GM19035 (cell line): ENCODE data around the gene ZNF281.

ENCODE experiments used
- ATAC-seq: cut with Tn5 transposase; IDR thresholded peaks from one replicate; pipeline ENCODE4 v1.9.1; 2021; ENCODE audit not compliant: unreplicated experiment

Gene ZNF281

DNA sequence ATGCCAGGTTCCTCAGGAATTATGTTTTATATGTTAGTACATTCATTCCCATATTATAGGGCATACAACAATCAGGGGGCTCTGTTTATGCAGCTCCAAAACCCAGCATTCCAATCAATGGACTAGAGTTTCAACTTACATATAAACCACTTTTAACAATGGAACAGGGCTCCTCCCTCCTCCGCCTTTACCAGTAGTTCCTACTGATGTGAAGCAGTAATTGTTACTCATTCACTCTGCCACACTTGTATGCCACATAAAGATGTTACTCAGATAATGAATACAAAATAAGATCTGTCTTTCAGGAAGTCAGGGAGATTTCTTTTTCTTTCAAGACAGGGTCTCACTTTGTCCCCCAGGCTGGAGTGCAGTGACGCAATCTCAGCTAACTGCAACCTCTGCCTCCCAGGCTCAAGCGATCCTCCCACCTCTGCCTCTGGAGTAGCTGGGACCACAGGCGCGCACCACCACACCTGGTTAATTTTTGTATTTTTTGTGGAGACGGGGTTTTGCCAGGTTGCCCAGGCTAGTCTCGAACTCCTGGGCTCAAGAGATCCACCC is 17.1 kb downstream of the ZNF281 start:
- no peak for ATAC-seq

- ATAC-seq = no peak
These were observed 18.1 kb downstream of the ZNF281 start for GRCh38 chr1:200391747-200392146.

- ATAC-seq = no peak
These were observed 21.0 kb downstream of the ZNF281 start for GRCh38 chr1:200388791-200389190.

DNA sequence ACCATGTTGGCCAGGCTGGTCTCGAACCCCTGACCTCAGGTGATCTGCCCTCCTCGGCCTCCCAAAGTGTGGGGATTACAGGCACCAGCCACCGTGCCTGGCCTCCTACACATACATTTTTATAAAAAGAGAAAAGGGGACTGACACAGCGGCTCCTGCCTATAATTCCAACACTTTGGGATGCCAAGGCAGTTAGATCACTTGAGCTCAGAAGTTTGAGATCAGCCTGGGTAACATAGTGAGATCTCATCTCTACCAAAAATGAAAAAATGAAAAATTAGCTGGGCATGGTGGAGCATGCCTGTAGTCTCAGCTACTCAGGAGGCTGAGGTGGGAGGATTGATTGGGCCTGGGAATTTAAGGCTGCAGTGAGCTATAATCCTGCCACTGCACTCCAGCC is 23.4 kb downstream of the ZNF281 start:
- no peak for ATAC-seq

DNA sequence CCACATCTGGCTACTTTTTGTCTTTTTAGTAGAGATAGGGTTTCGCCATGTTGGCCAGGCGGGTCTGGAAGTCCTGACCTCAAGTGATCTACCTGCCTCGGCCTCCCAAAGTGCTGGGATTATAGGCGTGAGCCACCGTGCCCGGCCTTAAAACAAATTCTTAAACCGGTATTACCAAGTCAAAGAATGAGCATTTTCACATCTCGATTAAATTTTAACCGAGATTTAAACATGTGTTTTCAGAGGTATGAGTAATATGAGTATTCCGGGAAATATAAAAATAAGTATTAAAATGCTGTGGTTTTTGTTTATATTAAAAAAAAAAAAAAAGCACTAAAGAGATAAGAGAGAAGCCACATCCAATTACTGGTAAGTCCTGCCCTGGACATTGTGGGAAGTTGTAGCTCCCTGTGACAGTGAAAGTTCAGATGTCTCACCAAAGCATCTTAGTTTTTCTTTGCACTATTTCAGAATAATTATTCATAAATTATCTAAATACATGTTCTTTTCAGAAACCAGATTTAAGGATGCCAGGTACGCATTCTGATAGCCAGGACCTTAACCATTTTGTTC is 24.9 kb downstream of the ZNF281 start:
- ATAC-seq = peak; percentile 52

DNA sequence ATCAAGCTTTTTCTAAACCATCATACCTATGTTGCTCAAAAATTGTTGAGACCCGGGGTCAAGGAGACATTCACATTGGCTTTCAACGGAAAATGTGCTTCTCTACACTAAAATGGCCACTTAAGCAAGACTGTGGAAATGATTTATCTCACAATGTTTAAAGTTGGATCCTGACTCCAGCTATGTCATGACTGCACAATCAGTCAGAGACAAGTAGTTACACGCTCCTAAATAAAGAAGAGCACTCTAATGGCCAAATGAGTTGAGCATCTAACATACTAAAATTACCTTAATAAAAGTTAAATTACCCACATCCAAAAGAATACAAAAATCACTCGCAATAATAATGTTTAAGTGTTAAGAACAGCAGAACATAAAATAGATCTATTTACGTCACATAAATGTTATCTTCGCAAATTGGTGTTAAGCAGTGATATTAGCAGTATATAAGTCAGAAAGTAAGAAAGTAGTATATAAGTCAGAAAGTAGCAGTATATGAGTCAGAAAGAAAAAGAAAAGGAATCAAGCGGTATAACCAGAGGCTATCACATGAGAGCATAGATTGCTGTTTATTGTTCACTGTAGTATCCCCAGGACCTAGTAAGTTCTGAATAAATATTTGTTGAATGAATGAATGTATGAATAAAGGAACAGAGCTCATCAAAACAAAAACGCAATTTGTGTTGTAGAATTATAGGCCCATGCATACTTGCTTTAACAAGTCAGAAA is 28.4 kb downstream of the ZNF281 start:
- ATAC-seq = no peak

DNA sequence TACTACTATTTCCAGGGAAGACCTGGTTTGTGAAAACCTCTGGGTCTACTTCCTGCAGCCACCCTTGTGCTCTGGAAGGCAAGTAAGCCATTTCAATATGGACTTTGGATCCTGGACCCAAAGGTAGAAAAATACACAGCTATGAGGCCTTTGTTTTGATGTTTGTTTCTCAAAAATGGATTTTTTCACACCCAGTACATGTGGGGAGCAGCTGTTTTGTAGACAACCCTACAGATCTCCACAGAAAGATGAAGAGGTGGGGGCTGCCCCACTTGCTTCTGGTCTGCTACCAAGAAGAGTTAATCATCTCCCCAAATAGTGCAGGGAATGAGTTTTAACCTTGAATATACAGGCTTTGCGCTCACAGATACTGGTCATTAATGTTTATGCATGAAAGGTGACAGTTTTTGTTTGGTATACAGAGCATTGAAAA is 29.2 kb downstream of the ZNF281 start:
- no peak for ATAC-seq

- ATAC-seq = no peak
These were observed 29.8 kb downstream of the ZNF281 start for GRCh38 chr1:200379940-200380588.

GRCh38 chr1:200379432-200379757 is 30.4 kb downstream of the ZNF281 start:
- no peak for ATAC-seq

DNA sequence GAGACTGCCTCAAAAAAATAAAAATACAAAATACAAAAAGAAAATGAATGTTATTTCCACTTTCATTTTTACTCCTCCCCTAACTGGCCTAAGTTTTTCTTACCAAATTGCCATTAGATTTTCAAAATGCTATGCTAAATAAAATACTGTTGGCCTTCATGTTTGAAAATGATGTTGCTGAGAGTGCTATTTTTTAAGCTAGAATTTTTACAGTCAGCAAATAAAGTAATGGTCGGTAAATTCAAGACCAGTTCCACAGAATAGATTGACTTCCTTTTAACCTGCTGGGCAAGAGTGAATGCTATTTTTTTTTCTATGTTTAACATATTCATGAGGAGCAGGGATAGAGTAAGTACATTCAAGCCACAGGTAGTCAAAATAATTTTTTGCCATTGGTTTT is 31.7 kb downstream of the ZNF281 start:
- ATAC-seq = no peak

DNA sequence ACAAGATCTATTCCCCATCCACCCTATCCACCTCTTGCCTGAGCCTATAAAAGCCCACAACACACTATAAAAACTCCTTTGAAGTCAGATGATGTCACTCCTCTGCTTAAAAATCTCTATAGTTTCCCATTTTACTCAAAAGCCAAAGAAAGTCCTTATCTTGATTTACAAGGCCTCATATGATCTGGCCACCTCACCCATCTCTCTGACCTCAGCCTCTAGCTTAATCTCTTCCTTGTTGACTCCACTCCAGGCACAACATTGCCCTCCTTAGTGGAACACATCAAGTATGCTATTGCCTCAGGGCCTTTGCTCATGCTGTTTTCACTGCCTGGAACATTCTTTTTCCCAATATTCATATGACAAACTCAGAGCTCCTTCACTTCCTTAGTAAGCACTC is 33.3 kb downstream of the ZNF281 start:
- ATAC-seq = no peak

- ATAC-seq = no peak
These were observed 35.1 kb downstream of the ZNF281 start for GRCh38 chr1:200374569-200375295.

DNA sequence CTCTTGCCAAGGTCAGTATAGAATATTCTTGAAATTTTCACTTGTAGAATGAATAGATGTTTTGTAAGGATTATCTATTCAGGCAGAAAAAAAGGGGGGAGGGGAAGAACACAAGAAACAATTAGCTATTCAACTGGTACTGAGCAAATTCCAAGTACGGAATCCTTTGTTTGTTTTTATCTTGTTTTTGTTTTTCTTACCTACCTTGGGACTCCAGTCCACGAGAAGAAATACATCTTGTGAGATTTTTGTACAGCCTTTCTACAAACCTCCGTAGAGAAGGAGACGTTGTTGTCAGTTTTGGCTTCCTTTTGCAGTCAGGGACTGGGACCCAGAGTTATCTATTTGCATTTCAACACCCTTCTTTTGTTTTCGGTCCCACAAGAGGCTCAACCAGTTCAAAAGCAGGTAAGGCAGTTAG is 36.0 kb downstream of the ZNF281 start:
- ATAC-seq = no peak

- no peak for ATAC-seq
These were observed 37.0 kb downstream of the ZNF281 start for GRCh38 chr1:200372885-200373181.

DNA sequence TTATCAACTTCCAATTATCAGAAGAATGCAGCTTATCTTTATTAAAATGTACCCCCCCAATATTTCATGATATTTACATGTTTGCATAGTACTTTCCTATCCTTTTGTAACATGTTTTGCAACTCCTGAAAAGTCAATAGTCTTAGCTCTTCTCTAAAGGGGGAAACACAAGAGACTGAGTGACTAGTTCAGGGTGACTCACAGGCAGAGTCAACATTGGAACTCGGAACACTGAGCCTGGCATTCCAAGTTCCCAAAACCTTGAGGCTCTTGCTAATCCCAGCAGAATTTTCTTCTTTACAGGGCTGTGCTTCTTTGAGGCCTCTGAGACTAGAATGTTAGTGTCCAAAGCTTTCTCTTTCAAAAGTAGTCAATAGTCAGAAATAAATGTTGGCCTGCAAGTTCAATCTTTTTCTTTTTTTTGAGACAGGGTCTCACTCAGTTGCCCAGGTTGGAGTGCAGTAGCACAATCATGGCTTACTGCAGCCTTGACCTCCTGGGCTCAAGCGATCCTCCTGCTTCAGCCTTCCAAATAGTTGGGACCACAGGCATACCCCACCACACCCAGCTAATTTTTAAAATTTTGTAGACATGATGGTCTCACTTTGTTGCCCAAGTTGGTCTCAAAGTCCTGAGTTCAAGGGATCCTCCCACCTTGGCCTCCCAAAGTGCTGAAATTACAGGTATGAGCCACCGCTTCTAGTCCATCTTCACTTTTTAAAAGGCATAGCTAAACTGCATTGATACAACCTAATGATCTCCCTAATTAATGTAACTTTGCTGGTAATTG is 37.5 kb downstream of the ZNF281 start:
- ATAC-seq = no peak

GRCh38 chr1:200369706-200370105 is 40.1 kb downstream of the ZNF281 start:
- ATAC-seq = no peak

- no peak for ATAC-seq
These were observed 40.7 kb downstream of the ZNF281 start for GRCh38 chr1:200369131-200369530.

GRCh38 chr1:200368556-200368955 is 41.3 kb downstream of the ZNF281 start:
- no peak for ATAC-seq

DNA sequence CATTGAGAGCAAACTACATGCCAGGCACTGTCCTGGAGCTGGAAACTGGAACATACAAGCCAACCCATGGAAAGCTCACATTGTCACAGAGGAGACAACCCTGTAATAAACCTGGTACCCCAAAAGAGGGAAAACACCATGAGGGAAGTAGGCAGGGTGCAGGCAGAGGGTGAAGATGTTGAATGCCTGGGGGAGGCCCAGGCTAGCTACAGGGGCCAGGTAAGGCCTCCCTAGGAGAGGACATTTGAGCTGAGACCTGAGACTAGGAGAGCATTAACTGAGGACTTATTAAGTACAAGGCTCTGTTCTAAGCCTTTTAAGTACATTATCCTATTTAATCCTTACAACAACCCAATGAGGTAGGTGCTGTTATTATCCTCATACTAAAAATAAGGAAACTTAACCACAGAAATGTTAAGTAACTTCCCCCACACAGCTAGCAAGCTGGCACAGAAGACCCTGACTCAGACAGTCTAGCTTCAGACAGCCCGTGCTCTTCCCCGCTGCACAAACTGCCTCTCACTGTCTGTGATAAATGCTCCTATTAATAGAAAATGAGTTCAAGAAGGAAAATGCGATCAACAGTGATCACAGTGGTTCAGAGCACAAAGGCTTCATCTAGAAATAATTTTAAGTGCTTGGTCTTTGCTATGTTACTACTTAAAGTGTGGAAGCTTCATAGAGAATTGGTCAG is 41.8 kb downstream of the ZNF281 start:
- no peak for ATAC-seq

GRCh38 chr1:200366577-200367253 is 43.1 kb downstream of the ZNF281 start:
- ATAC-seq = no peak
